Neural cell (in vitro differentiated cells): ENCODE results near the gene IL17RC. TPM values are rescaled to one million over a fixed set of nuclear protein-coding genes. Genes with fewer than 3 reads are reported as not detected.
"Not testable (repeated sequence)": the region's sequence is repeated elsewhere in the genome, so short reads cannot be mapped to it uniquely, and the experiment has no call there.

Experiments used
- H2AFZ ChIP-seq: fragments of 200-600, 300-800 bp; sonication (generic), shearing (Covaris generic); 2 replicates; pipeline ENCODE4 v1.6.0; 2014; ENCODE audit warnings: low read depth, mild to moderate bottlenecking, antibody characterized with exemption, low read length, moderate library complexity
- H3F3A ChIP-seq: fragments of 200-600 bp; shearing (Covaris generic); 2 replicates; pipeline ENCODE4 v1.6.1; 2016; ENCODE audit warnings: mild to moderate bottlenecking, moderate library complexity, mixed read lengths, antibody characterized with exemption, low read length; ENCODE audit not compliant: insufficient read depth, poor library complexity, severe bottlenecking
- H3K27ac ChIP-seq: fragments of 200-600, 300-800 bp; sonication (generic), shearing (Covaris generic); 2 replicates; pipeline ENCODE4 v1.5.1; 2014; ENCODE audit warnings: mild to moderate bottlenecking, low read length, moderate library complexity
- H3K27me3 ChIP-seq: fragments of 300-800, 200-600 bp; sonication (generic), shearing (Covaris generic); 2 replicates; pipeline ENCODE4 v1.6.0; 2014; ENCODE audit warnings: mild to moderate bottlenecking, low read depth, low read length, moderate library complexity; ENCODE audit not compliant: insufficient read depth
- H3K36me3 ChIP-seq: fragments of 300-800, 200-600 bp; sonication (generic), shearing (Covaris generic); 2 replicates; pipeline ENCODE4 v1.5.1; 2014; ENCODE audit warnings: mild to moderate bottlenecking, antibody characterized with exemption, low read length, moderate library complexity; ENCODE audit not compliant: insufficient read depth
- H3K4me2 ChIP-seq: fragments of 300-800, 200-600 bp; sonication (generic), shearing (Covaris generic); 2 replicates; pipeline ENCODE4 v1.6.0; 2014; ENCODE audit warnings: mild to moderate bottlenecking, low read length
- H3K4me3 ChIP-seq: fragments of 300-800, 200-600 bp; sonication (generic), shearing (Covaris generic); 2 replicates; pipeline ENCODE4 v1.5.1; 2014; ENCODE audit warnings: mild to moderate bottlenecking, low read length, moderate library complexity
- H3K79me2 ChIP-seq: fragments of 200-600 bp; shearing (Covaris generic); replicated peaks from 2 replicates; pipeline ENCODE4 v1.6.0; 2014; ENCODE audit warnings: mild to moderate bottlenecking, low read length, moderate library complexity; ENCODE audit not compliant: insufficient read depth
- H3K9ac ChIP-seq: fragments of 300-800, 200-600 bp; sonication (generic), shearing (Covaris generic); 2 replicates; pipeline ENCODE4 v1.6.1; 2016; ENCODE audit warnings: mild to moderate bottlenecking, low read length, mixed read lengths
- H3K9me2 ChIP-seq: fragments of 200-600 bp; shearing (Covaris generic); 2 replicates; pipeline ENCODE4 v1.6.1; 2016; ENCODE audit warnings: mild to moderate bottlenecking, low read length, mixed read lengths; ENCODE audit not compliant: insufficient read depth
- H3K9me3 ChIP-seq: fragments of 200-600, 300-800 bp; sonication (generic), shearing (Covaris generic); 2 replicates; pipeline ENCODE4 v1.6.1; 2016; ENCODE audit warnings: mild to moderate bottlenecking, mixed run types, low read length, moderate library complexity, mixed read lengths
- H4K20me1 ChIP-seq: fragments of 200-600 bp; shearing (Covaris generic); 2 replicates; pipeline ENCODE4 v1.6.1; 2016; ENCODE audit warnings: mild to moderate bottlenecking, mixed run types; ENCODE audit not compliant: insufficient read depth
- CTCF ChIP-seq: fragments of 450-650 bp; IDR thresholded peaks from 2 replicates; pipeline ENCODE4 v1.5.1; 2014; ENCODE audit warnings: antibody characterized with exemption, mild to moderate bottlenecking, moderate library complexity; ENCODE audit not compliant: poor library complexity, severe bottlenecking
- EP300 ChIP-seq: fragments of 450-650 bp; conservative IDR thresholded peaks from 2 replicates; pipeline ENCODE4 v1.6.1; 2014; ENCODE audit warnings: antibody characterized with exemption, mild to moderate bottlenecking, moderate library complexity; ENCODE audit not compliant: poor library complexity, severe bottlenecking
- EZH2 ChIP-seq: fragments of 200-600, 300-800 bp; shearing (Covaris generic), sonication (generic); IDR thresholded peaks from 2 replicates; pipeline ENCODE4 v1.6.1; 2014; ENCODE audit warnings: antibody characterized with exemption, low read length, borderline replicate concordance, mild to moderate bottlenecking; ENCODE audit not compliant: insufficient read depth, poor library complexity, severe bottlenecking
- MXI1 ChIP-seq: fragments of 450-650 bp; conservative IDR thresholded peaks from 2 replicates; pipeline ENCODE4 v1.6.1; 2014; ENCODE audit warnings: antibody characterized with exemption, mild to moderate bottlenecking; ENCODE audit not compliant: poor library complexity, severe bottlenecking
- POLR2AphosphoS5 ChIP-seq: IDR thresholded peaks from 2 replicates; pipeline ENCODE4 v1.6.1; 2012
- RAD21 ChIP-seq: fragments of 450-650 bp; conservative IDR thresholded peaks from 2 replicates; pipeline ENCODE4 v1.6.1; 2014; ENCODE audit warnings: antibody characterized with exemption, mild to moderate bottlenecking, moderate library complexity
- SMC3 ChIP-seq: fragments of 450-650 bp; conservative IDR thresholded peaks from 2 replicates; pipeline ENCODE4 v1.6.1; 2014; ENCODE audit warnings: antibody characterized with exemption, mild to moderate bottlenecking, moderate library complexity; ENCODE audit not compliant: poor library complexity
- TAF1 ChIP-seq: IDR thresholded peaks from 2 replicates; pipeline ENCODE4 v1.6.1; 2012; ENCODE audit warnings: low read depth
- polyA plus RNA-seq: library from polyadenylated mRNA; depleted of rRNA; stranded (reverse); fragments of >200 nt; gene quantifications from 2 replicates; pipeline ENCODE4 v1.2.3, GENCODE V29; 2014
- TF ChIP-seq, protein P1 (sequence below): IDR thresholded peaks from 2 replicates; pipeline ENCODE4 v1.6.1; 2012; ENCODE audit warnings: borderline replicate concordance

The IL17RC gene
- polyA plus RNA-seq, 1 donor from 2014 or later, result not detected

- Histone ChIP-seq H3K36me3 (no peaks in the 10 kb centered on the region), H3K4me2 (no peak overlapping the region), H3K4me3 (no peak overlapping the region), H3K9me2 (no peaks in the 10 kb centered on the region), H3K27me3 (no peaks in the 10 kb centered on the region), H3K79me2 (no peaks in the 10 kb centered on the region), H3F3A (no peaks in the 10 kb centered on the region), H4K20me1 (no peaks in the 10 kb centered on the region), H2AFZ (no peak overlapping the region), H3K9me3 (no peaks in the 10 kb centered on the region), H3K27ac (no peak overlapping the region), H3K9ac (no peak overlapping the region)
- TF ChIP-seq MXI1, result no peak
- TF ChIP-seq CTCF, result no peak
- no peak for TF ChIP-seq RAD21
- TF ChIP-seq EZH2, result no peak
- no peak for TF ChIP-seq SMC3
- TF ChIP-seq, protein P1, sequence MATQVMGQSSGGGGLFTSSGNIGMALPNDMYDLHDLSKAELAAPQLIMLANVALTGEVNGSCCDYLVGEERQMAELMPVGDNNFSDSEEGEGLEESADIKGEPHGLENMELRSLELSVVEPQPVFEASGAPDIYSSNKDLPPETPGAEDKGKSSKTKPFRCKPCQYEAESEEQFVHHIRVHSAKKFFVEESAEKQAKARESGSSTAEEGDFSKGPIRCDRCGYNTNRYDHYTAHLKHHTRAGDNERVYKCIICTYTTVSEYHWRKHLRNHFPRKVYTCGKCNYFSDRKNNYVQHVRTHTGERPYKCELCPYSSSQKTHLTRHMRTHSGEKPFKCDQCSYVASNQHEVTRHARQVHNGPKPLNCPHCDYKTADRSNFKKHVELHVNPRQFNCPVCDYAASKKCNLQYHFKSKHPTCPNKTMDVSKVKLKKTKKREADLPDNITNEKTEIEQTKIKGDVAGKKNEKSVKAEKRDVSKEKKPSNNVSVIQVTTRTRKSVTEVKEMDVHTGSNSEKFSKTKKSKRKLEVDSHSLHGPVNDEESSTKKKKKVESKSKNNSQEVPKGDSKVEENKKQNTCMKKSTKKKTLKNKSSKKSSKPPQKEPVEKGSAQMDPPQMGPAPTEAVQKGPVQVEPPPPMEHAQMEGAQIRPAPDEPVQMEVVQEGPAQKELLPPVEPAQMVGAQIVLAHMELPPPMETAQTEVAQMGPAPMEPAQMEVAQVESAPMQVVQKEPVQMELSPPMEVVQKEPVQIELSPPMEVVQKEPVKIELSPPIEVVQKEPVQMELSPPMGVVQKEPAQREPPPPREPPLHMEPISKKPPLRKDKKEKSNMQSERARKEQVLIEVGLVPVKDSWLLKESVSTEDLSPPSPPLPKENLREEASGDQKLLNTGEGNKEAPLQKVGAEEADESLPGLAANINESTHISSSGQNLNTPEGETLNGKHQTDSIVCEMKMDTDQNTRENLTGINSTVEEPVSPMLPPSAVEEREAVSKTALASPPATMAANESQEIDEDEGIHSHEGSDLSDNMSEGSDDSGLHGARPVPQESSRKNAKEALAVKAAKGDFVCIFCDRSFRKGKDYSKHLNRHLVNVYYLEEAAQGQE, result no peak
- no peak for TF ChIP-seq POLR2AphosphoS5
- no peak for TF ChIP-seq TAF1
- no peak for TF ChIP-seq EP300
Observed at GRCh38 chr3:9899289-9899791, 17.6 kb upstream of the IL17RC start.

- H3K27ac ChIP-seq, H3K4me3 ChIP-seq, H3K9me2 ChIP-seq, H3K27me3 ChIP-seq, H3K9me3 ChIP-seq, H3K79me2 ChIP-seq, H3K36me3 ChIP-seq, H3F3A ChIP-seq, H3K4me2 ChIP-seq, H3K9ac ChIP-seq, H2AFZ ChIP-seq, H4K20me1 ChIP-seq: not testable (repeated sequence)
Observed at GRCh38 chr3:9900965-9901415, 15.9 kb upstream of the IL17RC start.

DNA sequence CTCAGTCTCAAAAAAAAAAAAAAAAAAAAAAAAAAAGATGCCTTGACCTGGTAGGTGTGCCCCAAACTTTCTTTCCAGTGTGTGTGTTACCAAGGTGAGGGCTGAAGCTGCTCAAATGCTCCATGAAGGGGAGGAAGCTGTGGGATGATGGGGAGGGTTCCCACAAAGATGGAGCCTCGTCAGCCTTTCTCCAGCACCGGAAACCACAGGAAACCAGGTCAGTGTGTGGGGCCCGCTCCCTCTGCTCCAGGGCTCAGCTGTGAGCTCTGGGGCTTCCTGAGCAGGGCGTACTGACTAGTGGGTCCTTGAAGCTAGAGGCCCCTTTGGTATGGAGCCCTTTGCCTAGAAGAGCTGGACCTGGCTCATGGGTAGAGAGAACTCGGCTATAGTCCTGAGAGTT lies 14.9 kb upstream of the IL17RC start:
- H3K4me2 ChIP-seq, result no peak overlapping the region
- H3K9me2 ChIP-seq, result no peaks in the 10 kb centered on the region
- H3F3A ChIP-seq, result no peaks in the 10 kb centered on the region
- H3K27ac ChIP-seq, result no peak overlapping the region
- no peaks in the 10 kb centered on the region for H3K27me3 ChIP-seq
- no peak overlapping the region for H2AFZ ChIP-seq
- no peaks in the 10 kb centered on the region for H3K9me3 ChIP-seq
- no peak for TF ChIP-seq MXI1
- no peak for TF ChIP-seq SMC3
- no peak for TF ChIP-seq POLR2AphosphoS5
- TF ChIP-seq EP300, result no peak
- TF ChIP-seq CTCF, result no peak
- TF ChIP-seq, protein P1, result no peak
- TF ChIP-seq EZH2, result no peak
- TF ChIP-seq RAD21, result no peak
- TF ChIP-seq TAF1, result no peak
- no peak overlapping the region for H3K9ac ChIP-seq
- no peaks in the 10 kb centered on the region for H3K79me2 ChIP-seq
- no peaks in the 10 kb centered on the region for H4K20me1 ChIP-seq
- H3K36me3 ChIP-seq, result no peaks in the 10 kb centered on the region
- H3K4me3 ChIP-seq, result no peak overlapping the region
